GM15510 (cell line): ENCODE results near the gene DCLK3.

Source experiments
- POLR2A ChIP-seq: IDR thresholded peaks from 3 replicates; pipeline ENCODE4 v1.6.1; 2011; ENCODE audit warnings: borderline replicate concordance; ENCODE audit not compliant: insufficient read length; ENCODE audit errors: extremely low read depth

DCLK3 gene

DNA sequence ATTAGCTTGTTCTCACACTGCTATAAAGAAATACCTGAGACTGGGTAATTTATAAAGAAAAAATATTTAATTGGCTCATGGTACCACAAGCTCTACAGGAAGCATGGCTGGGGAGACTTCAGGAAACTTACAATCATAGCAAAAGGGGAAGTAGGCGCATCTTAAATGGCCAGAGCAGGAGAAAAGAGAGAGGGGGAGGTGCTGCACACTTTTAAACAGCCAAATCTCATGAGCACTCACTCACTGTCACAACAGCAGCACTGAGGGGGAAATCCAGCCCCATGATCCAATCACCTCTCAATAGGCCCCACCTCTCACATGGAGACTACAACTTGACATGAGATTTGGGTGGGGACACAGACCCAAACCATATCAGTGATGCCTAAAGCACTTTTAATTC lies 82.5 kb downstream of the DCLK3 start:
- no peak for TF ChIP-seq POLR2A

DNA sequence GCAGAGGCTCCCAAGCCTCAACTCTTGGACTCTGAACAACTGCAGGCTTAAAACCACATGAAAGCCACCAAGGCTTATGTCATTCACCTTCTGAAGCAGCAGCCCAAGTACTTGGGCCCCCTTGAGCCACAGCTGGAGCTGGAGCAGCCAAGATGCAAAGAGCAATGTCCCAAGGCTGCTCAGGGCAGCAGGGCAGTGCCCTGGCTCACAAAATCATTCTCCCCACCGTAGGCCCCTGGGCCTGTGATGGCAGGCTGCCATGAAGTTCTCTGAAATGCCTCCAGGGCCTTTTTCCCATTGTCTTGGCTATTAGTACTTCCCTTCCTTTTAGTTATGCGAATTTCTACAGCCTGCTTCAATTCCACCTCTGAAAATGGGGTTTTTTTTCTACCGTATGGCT lies 83.4 kb downstream of the DCLK3 start:
- TF ChIP-seq POLR2A = no peak

DNA sequence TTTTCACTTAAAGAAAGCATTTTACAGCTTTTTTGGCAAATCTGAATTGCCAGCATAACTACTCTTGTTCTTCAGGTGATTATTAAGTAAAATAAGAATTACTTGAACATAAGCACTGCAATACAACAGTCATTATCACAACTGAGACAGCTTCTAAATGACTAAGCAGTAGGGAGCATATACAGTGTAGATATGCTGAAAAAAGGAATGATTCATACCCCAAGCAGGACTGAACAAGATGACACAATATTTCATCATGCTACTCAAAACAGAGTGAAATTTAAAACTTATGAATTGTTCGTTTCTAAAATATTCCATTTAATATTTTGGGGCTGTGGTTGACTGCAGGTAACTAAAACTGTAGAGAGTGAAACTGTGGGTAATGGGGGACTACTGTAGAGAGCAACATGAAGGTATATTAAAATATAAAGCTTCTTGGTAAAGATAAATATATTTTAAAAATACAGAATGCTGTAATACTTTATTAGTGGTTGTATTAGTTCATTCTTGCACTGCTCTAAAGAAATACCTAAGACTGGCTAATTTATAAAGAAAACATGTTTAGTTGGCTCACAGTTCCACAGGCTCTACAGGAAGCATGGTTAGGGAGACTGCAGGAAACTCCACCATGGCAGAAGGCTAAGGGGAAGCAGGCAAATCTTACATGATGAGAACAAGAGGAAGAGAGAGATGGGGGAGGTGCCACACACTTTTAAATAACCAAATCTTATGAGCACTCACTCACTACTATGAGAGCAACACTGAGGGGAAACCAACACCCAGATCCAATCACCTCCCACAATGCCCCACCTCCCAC lies 84.8 kb downstream of the DCLK3 start:
- no peak for TF ChIP-seq POLR2A

DNA sequence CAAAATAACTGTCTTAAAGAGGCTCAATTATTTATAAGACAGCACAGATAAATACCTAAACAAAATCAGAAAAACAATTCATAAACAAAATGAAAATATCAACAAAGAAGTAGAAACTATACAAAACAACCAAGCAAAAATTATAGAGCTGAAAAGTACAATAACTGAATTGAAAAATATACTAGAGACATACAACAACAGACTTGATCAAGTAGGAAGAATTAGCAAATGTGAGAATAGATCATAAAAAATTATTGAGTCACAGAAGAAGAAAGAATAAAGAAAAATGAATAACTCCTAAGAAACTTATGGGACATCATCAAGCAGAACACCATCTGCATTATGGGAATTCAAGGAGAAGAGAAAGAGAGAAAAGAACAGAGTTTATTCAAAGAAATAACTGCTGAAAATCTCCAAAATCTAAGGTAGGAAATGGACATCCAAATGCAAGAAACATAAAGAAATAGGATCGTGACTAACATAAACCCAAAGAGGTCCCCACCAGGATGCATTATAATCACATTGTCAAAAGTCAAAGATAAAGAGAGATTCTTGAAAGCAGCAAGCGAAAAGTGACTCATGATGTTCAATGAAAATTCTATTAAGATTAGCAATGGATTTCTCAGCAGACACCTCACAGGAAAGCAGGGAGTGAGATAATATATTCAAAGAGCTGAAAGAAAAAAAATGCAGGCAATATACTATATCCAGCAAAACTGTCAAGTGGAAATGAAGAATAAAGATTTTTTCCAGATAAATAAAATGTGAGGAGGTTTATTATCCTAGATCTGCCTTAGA lies 85.9 kb downstream of the DCLK3 start:
- TF ChIP-seq POLR2A = no peak

DNA sequence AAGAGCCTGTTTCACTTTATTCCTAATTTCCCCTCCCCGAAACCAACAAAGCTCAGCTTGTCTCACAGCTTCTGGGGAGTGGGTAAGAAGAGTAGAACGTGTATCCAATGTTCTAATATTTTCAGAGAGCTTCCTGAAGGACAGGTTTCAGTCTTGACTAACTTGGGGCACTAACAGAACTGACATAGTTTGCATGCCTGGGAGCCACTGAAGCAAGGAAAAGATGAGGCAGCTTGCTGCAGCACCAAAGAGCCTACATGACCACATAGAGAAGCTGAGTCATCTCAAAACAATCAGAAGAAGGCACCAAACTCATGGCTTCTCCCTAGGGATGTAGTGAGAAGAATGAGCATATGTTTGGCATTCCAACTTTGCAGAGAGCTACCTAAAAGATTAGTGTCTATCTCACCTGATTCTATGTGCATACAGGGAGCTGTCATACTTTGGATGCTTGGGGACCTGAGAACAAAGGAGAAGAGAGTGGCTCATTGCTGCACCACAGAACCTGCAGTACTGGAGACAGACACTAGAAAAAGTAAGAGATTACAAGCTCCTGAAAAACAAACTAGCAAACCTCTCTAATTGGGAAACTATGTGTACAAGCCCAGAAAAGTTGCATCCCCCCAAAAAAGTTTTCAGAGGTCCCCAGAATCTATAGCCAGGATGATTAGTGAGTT lies 86.9 kb downstream of the DCLK3 start:
- TF ChIP-seq POLR2A = no peak

DNA sequence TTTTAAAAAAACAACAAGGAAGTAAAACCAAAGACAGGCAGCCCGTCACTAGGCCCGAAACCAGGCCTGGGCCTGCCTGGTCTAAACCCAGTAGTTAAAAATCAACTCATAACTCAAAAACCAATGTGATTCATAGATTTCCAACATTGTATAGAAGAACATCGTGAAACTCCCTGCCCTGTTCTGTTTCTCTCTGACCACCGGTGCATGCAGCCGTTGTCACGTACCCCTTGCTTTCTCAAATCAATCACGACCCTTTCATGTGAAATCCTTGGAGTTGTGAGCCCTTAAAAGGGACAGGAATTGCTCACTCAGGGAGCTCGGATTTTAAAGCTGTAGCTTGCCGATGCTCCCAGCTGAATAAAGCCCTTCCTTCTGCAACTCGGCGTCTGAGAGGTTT lies 89.5 kb downstream of the DCLK3 start:
- TF ChIP-seq POLR2A = no peak

DNA sequence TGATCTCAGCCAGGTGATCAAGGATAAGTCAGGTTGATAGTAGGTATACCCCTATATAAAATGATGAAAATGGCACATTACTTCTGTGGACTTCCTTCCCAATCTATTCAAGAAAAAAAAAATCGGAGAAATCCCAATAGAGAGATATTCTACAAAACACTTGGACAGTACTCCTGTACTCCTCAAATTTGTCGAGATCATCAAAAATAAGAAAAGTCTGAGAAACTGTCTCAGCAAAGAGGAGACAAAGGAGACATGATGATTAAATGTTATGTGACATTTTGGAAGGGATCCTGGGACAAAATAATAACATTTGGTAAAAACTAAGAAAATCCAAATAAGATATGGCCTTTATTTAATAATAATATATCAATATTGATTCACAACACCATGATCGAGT lies 94.6 kb downstream of the DCLK3 start:
- no peak for TF ChIP-seq POLR2A

DNA sequence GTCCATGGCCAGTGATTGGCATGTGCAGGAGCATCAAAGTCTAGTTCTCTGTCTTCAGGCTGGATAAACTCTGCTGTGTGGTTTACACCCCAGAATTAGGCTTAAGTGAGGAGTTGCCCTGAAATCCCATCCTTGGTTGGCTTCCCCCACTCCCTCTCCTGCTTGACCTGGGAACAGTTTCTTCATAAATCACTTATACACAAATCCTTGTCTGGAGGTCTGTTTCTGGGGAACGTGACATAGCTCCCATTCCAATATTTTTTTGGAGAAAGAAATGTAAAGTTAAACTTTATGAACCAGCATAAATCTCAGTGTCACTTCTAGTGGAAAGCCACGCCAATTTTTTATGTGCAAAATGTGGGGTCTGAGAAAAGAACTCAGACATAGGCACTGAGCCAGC lies 98.2 kb downstream of the DCLK3 start:
- TF ChIP-seq POLR2A = no peak

DNA sequence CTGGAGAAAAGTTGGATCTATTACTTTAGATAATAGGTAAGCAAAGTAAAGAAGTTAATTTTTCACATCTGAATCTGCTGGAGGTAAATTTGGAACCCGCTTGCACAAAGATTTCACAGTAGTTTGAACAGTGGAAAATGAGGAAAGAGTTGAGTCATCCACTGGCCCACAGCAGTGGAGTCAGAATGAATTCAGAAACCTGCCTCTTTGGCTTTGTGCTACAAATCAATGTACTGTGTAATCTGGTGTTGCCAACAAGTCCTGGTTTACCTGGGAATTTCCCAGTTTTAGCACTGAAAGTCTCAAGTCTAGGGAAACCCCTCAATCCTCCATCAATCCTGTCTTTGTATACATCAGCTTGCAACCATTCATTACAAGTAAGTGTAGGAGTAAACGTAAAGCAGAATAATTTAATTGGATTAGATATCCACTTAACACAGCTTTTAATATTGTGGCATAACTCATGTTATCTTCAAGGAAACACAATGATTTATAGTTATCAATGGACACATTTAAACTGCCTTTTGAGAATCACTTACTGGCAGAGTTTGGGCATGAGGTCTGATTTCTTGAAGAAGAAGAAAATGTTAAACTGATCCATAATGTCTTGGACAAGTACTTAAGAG lies 100.6 kb downstream of the DCLK3 start:
- TF ChIP-seq POLR2A = no peak

DNA sequence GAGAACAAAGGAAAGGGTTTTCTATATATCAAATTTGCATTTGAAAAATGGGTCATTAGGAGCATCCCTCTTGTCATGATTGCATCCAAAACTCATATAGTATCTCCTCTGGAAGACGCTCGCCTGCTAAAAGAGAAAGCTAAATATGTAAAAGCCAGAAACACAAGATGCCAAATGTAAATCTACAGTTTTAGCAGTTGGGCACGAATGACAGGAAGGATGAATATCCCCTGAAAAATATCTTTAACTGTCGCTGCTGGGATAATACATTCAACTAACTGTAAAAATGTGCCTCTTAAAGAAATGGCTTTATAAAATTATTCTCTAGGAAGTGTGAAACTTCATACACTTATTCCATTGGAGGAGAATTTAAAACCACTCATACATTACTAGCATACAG lies 101.7 kb downstream of the DCLK3 start:
- no peak for TF ChIP-seq POLR2A
